Mesothelial cell of epicardium (in vitro differentiated cells): Measurements from ENCODE around the gene AP5Z1. TPM values are rescaled to one million over a fixed set of nuclear protein-coding genes. Genes with fewer than 3 reads are reported as not detected.

ENCODE experiments used
- DNase-seq, 2 experiments: peaks; one replicate each; pipeline ENCODE4 v3.0.0; 2021; ENCODE audit warnings: low spot score in 2 of 2; ENCODE audit not compliant: unreplicated experiment in 2 of 2
- H3K27ac Mint-ChIP-seq: 2 replicates; pipeline ENCODE4 v1.8.0; 2021; ENCODE audit warnings: mixed read lengths
- H3K27me3 Mint-ChIP-seq: 2 replicates; pipeline ENCODE4 v1.8.0; 2021; ENCODE audit warnings: low read depth, mixed read lengths
- H3K36me3 Mint-ChIP-seq: 2 replicates; pipeline ENCODE4 v1.8.0; 2021; ENCODE audit warnings: mixed read lengths
- H3K4me1 Mint-ChIP-seq: 2 replicates; pipeline ENCODE4 v1.8.0; 2021; ENCODE audit warnings: mixed read lengths
- H3K4me3 Mint-ChIP-seq: 2 replicates; pipeline ENCODE4 v1.8.0; 2021; ENCODE audit warnings: mild to moderate bottlenecking, moderate library complexity, mixed read lengths
- H3K9me3 Mint-ChIP-seq: 2 replicates; pipeline ENCODE4 v1.8.0; 2021; ENCODE audit warnings: mixed read lengths
- CTCF ChIP-seq: fragments of 200-600 bp; sonication (generic); IDR thresholded peaks from one replicate; pipeline ENCODE4 v1.5.0; 2021; ENCODE audit warnings: antibody characterized with exemption; ENCODE audit not compliant: unreplicated experiment
- microRNA-seq: library from miRNA; unstranded; fragments of <30 nt; microRNA quantifications from one replicate; pipeline ENCODE4 v1.2.0, GENCODE V29; 2021; ENCODE audit warnings: inconsistent platforms, mixed read lengths
- total RNA-seq: library from RNA; stranded (reverse); gene quantifications from 3 replicates; pipeline ENCODE4 v1.2.1, GENCODE V29; 2021

AP5Z1 gene
- total RNA-seq, 1 donor from 2014 or later: 36.2 TPM

- Mint-ChIP-seq H3K27ac (no peak overlapping the region), H3K9me3 (no peaks in the 10 kb centered on the region), H3K27me3 (no peaks in the 10 kb centered on the region), H3K4me1 (no peaks in the 10 kb centered on the region), H3K4me3 (no peak overlapping the region), H3K36me3 (no peaks in the 10 kb centered on the region)
- DNase-seq: no peak
- no peak for TF ChIP-seq CTCF
These were observed 62.6 kb downstream of the AP5Z1 start for GRCh38 chr7:4837803-4838625.

GRCh38 chr7:4838626-4839334 lies 63.4 kb downstream of the AP5Z1 start:
- Mint-ChIP-seq H3K27me3 (no peaks in the 10 kb centered on the region), H3K9me3 (no peaks in the 10 kb centered on the region), H3K27ac (no peak overlapping the region), H3K4me3 (no peak overlapping the region), H3K4me1 (no peaks in the 10 kb centered on the region), H3K36me3 (no peaks in the 10 kb centered on the region)
- no peak for DNase-seq
- no peak for TF ChIP-seq CTCF

GRCh38 chr7:4840079-4840501 lies 64.7 kb downstream of the AP5Z1 start:
- no peak overlapping the region for H3K4me3 Mint-ChIP-seq
- no peak for TF ChIP-seq CTCF
- H3K36me3 Mint-ChIP-seq: no peaks in the 10 kb centered on the region
- peaks cover 4% of the 10 kb centered on the region for H3K27me3 Mint-ChIP-seq
- no peaks in the 10 kb centered on the region for H3K4me1 Mint-ChIP-seq
- DNase-seq: no peak
- no peaks in the 10 kb centered on the region for H3K9me3 Mint-ChIP-seq
- H3K27ac Mint-ChIP-seq: no peak overlapping the region

Small RNAs within 50 kb of the gene (microRNA-seq; reads per million reads assigned to microRNA genes)
- not detected for gene MIR4656

Other genes starting within 250 kb of the AP5Z1 start
- 54.6 to 57.3 TPM (median 56.7 TPM) in 3 replicates for gene FOXK1, start 93.3 kb upstream of the AP5Z1 start, total RNA-seq
- 0.11 to 0.22 TPM (median 0.20 TPM) in 3 replicates for gene PAPOLB, start 86.4 kb downstream of the AP5Z1 start, total RNA-seq
- 3.3 to 4.2 TPM (median 4.0 TPM) in 3 replicates for gene RADIL, start 108.1 kb downstream of the AP5Z1 start, total RNA-seq
- gene MMD2, start 183.6 kb downstream of the AP5Z1 start, total RNA-seq: not detected in 3 replicates